Smooth muscle cell (in vitro differentiated cells): ENCODE data around the gene SERPINB5. TPM values are rescaled to one million over a fixed set of nuclear protein-coding genes. Genes with fewer than 3 reads are reported as not detected.

Source experiments
- DNase-seq: peaks from one replicate; lab custom pipeline; 2025; ENCODE audit not compliant: unreplicated experiment; lab: John Stamatoyannopoulos, UW
- H2AFZ ChIP-seq: fragments of 200-600 bp; sonication (generic); 2 replicates; pipeline ENCODE4 v1.6.0; 2016; ENCODE audit warnings: antibody characterized with exemption, low read depth, mild to moderate bottlenecking
- H3F3A ChIP-seq: fragments of 200-600 bp; sonication (generic); 2 replicates; pipeline ENCODE4 v1.6.0; 2017; ENCODE audit warnings: antibody characterized with exemption, low read depth
- H3K27ac ChIP-seq: fragments of 200-600 bp; sonication (generic); 2 replicates; pipeline ENCODE4 v1.5.1; 2016; ENCODE audit warnings: low read depth, mild to moderate bottlenecking
- H3K27me3 ChIP-seq: fragments of 200-600 bp; sonication (generic); 2 replicates; pipeline ENCODE4 v1.6.1; 2016; ENCODE audit warnings: low read depth, mild to moderate bottlenecking
- H3K36me3 ChIP-seq: fragments of 200-600 bp; sonication (generic); 2 replicates; pipeline ENCODE4 v1.5.1; 2016; ENCODE audit warnings: low read depth
- H3K4me1 ChIP-seq: fragments of 200-600 bp; sonication (generic); 2 replicates; pipeline ENCODE4 v1.5.1; 2016; ENCODE audit warnings: low read depth
- H3K4me2 ChIP-seq: fragments of 200-600 bp; sonication (generic); 2 replicates; pipeline ENCODE4 v1.6.0; 2016; ENCODE audit warnings: mild to moderate bottlenecking
- H3K4me3 ChIP-seq: fragments of 200-600 bp; sonication (generic); 2 replicates; pipeline ENCODE4 v1.5.1; 2016; ENCODE audit warnings: mild to moderate bottlenecking
- H3K79me2 ChIP-seq: fragments of 200-600 bp; sonication (generic); 2 replicates; pipeline ENCODE4 v1.6.0; 2016; ENCODE audit warnings: low read depth, mild to moderate bottlenecking
- H3K9ac ChIP-seq: fragments of 200-600 bp; sonication (generic); 2 replicates; pipeline ENCODE4 v1.6.0; 2016; ENCODE audit warnings: low read depth
- H3K9me3 ChIP-seq: fragments of 200-600 bp; sonication (generic); replicated peaks from 2 replicates; pipeline ENCODE4 v1.5.1; 2016; ENCODE audit warnings: low read depth
- H4K20me1 ChIP-seq: fragments of 200-600 bp; sonication (generic); 2 replicates; pipeline ENCODE4 v1.6.0; 2016; ENCODE audit warnings: low read depth
- CTCF ChIP-seq: fragments of 200-600 bp; sonication (generic); IDR thresholded peaks from 2 replicates; pipeline ENCODE4 v1.5.1; 2017; ENCODE audit warnings: borderline replicate concordance, mild to moderate bottlenecking, antibody characterized with exemption; ENCODE audit not compliant: insufficient read depth, poor library complexity, severe bottlenecking
- WGBS: methylation state at CpG from one replicate; pipeline ENCODE4 v1.1.7; 2016; ENCODE audit warnings: low lambda C conversion rate; 5-methylcytosine and 5-hydroxymethylcytosine counted together
- polyA plus RNA-seq: library from polyadenylated mRNA; unstranded; fragments of >200 nt; fragmentation: Nextera tagmentation; extraction: Ambion mirVana; gene quantifications from 2 replicates; pipeline ENCODE4 v1.2.1, GENCODE V29; 2016
- total RNA-seq: library from RNA; depleted of rRNA; stranded (reverse); fragments of >200 nt; gene quantifications from 2 replicates; pipeline ENCODE4 v1.2.3, GENCODE V29; 2014

The SERPINB5 gene
- total and polyA plus RNA-seq, 2 experiments from 2014 or later: 7.6 to 26.8 TPM

GRCh38 chr18:63542069-63542468, 65.3 kb downstream of the SERPINB5 start, which contains the start of gene SERPINB12:
SERPINB12 (plus strand) TSS chr18:63542369; CDS start chr18:63556160, 13,791 bp downstream.
- Histone ChIP-seq H3K36me3 (no peaks in the 10 kb centered on the region), H3K27ac (no peak within 1 kb of the TSS), H2AFZ (no peak within 1 kb of the TSS), H3K4me2 (no peak within 1 kb of the TSS), H3K27me3 (no peaks in the 10 kb centered on the region), H3K9me3 (no peaks in the 10 kb centered on the region), H3K4me3 (no peak within 1 kb of the TSS), H3K9ac (no peak within 1 kb of the TSS), H3K4me1 (no peaks in the 10 kb centered on the region), H4K20me1 (no peaks in the 10 kb centered on the region), H3F3A (no peaks in the 10 kb centered on the region), H3K79me2 (no peaks in the 10 kb centered on the region)
- no peak for DNase-seq
- WGBS: 63% methylated on average over 1 of the region's 1 CpG
- TF ChIP-seq CTCF: no peak

GRCh38 chr18:63544017-63544416, 67.3 kb downstream of the SERPINB5 start:
- 90% methylated on average over 2 of the region's 2 CpGs for WGBS
- no peaks in the 10 kb centered on the region for H3K36me3 ChIP-seq
- peak overlapping the region; percentile 65 for H2AFZ ChIP-seq
- no peaks in the 10 kb centered on the region for H3K27me3 ChIP-seq
- H3K9ac ChIP-seq: no peak overlapping the region
- TF ChIP-seq CTCF: no peak
- no peaks in the 10 kb centered on the region for H3K79me2 ChIP-seq
- no peaks in the 10 kb centered on the region for H3F3A ChIP-seq
- no peaks in the 10 kb centered on the region for H3K9me3 ChIP-seq
- H4K20me1 ChIP-seq: no peaks in the 10 kb centered on the region
- H3K4me2 ChIP-seq: no peak overlapping the region
- no peak overlapping the region for H3K4me3 ChIP-seq
- no peak for DNase-seq
- H3K4me1 ChIP-seq: no peaks in the 10 kb centered on the region
- no peak overlapping the region for H3K27ac ChIP-seq

- Histone ChIP-seq H3K27me3 (no peaks in the 10 kb centered on the region), H3K9ac (no peak overlapping the region), H3K27ac (no peak overlapping the region), H3K4me2 (no peak overlapping the region), H3K79me2 (no peaks in the 10 kb centered on the region), H3K36me3 (no peaks in the 10 kb centered on the region), H3K9me3 (no peaks in the 10 kb centered on the region), H3K4me3 (no peak overlapping the region), H4K20me1 (no peaks in the 10 kb centered on the region), H3F3A (no peaks in the 10 kb centered on the region), H2AFZ (peak overlapping the region; percentile 65), H3K4me1 (no peaks in the 10 kb centered on the region)
- WGBS: 89% methylated on average over 3 of the region's 3 CpGs
- no peak for TF ChIP-seq CTCF
- no peak for DNase-seq
Observed at GRCh38 chr18:63545000-63545399, 68.2 kb downstream of the SERPINB5 start.

GRCh38 chr18:63550068-63550467, 73.3 kb downstream of the SERPINB5 start:
- Histone ChIP-seq H3K36me3 (no peaks in the 10 kb centered on the region), H3F3A (peaks cover 9% of the 10 kb centered on the region), H3K27me3 (no peaks in the 10 kb centered on the region), H3K4me2 (no peak overlapping the region), H2AFZ (no peak overlapping the region), H3K9ac (no peak overlapping the region), H3K4me1 (peaks cover 3% of the 10 kb centered on the region), H4K20me1 (no peaks in the 10 kb centered on the region), H3K4me3 (no peak overlapping the region), H3K79me2 (no peaks in the 10 kb centered on the region), H3K27ac (peak overlapping the region; percentile 25), H3K9me3 (no peaks in the 10 kb centered on the region)
- TF ChIP-seq CTCF: no peak
- no peak for DNase-seq
- 64% methylated on average over 1 of the region's 1 CpG for WGBS
